Measurements from ENCODE around the gene HCFC1. TPM values are rescaled to one million over a fixed set of nuclear protein-coding genes. Genes with fewer than 3 reads are reported as not detected.

HCFC1 gene
- total RNA-seq, 1 donor from 2014 or later: 61.2 TPM

- Histone ChIP-seq H3K79me2 (ENCODE audit: insufficient read depth, low read length) (no peaks in the 10 kb centered on the region), H3K36me3 (ENCODE audit: insufficient read depth, low read length) (no peaks in the 10 kb centered on the region), H2AFZ (ENCODE audit: low read depth, low read length) (no peak overlapping the region), H3K9me3 (ENCODE audit: insufficient read depth, low read depth, low read length) (no peaks in the 10 kb centered on the region), H3K4me1 (ENCODE audit: insufficient read depth, low read length) (peaks cover 8% of the 10 kb centered on the region), H4K20me1 (ENCODE audit: insufficient read depth, low read length) (no peaks in the 10 kb centered on the region), H3K27me3 (ENCODE audit: insufficient read depth, low read length) (no peaks in the 10 kb centered on the region), H3K4me2 (ENCODE audit: low read length) (no peak overlapping the region), H3K27ac (ENCODE audit: low read depth, low read length) (no peak overlapping the region), H3K4me3 (ENCODE audit: insufficient read depth, low read depth, low read length) (no peak overlapping the region), H3K9ac (ENCODE audit: low read length) (no peak overlapping the region)
- Mint-ChIP-seq H3K27ac (ENCODE audit: unreplicated experiment) (no peak overlapping the region), H3K4me3 (ENCODE audit: unreplicated experiment) (no peak overlapping the region), H3K36me3 (ENCODE audit: low read depth, unreplicated experiment) (no peaks in the 10 kb centered on the region), H3K9me3 (ENCODE audit: unreplicated experiment) (no peaks in the 10 kb centered on the region), H3K27me3 (ENCODE audit: low read depth, unreplicated experiment) (peaks cover 2% of the 10 kb centered on the region), H3K4me1 (ENCODE audit: low read depth, unreplicated experiment) (no peaks in the 10 kb centered on the region)
- no peak for DNase-seq (ENCODE audit: low read depth)
- TF ChIP-seq EZH2 (IDR thresholded peaks at IDR 0.05; ENCODE audit: insufficient read depth, low read length): no peak
- TF ChIP-seq CTCF (IDR thresholded peaks at IDR 0.05; ENCODE audit: insufficient read depth, low read depth, low read length): no peak
- FAIRE-seq: no peak
These were observed 47.3 kb downstream of the HCFC1 start for GRCh38 chrX:153924149-153924861.

- Mint-ChIP-seq H3K4me3 (ENCODE audit: unreplicated experiment) (no peak overlapping the region), H3K4me1 (ENCODE audit: low read depth, unreplicated experiment) (no peaks in the 10 kb centered on the region), H3K27me3 (ENCODE audit: low read depth, unreplicated experiment) (peaks cover 2% of the 10 kb centered on the region), H3K27ac (ENCODE audit: unreplicated experiment) (no peak overlapping the region), H3K9me3 (ENCODE audit: unreplicated experiment) (no peaks in the 10 kb centered on the region), H3K36me3 (ENCODE audit: low read depth, unreplicated experiment) (no peaks in the 10 kb centered on the region)
- FAIRE-seq (peak; percentile 41), DNase-seq (ENCODE audit: low read depth) (peak; percentile 45)
- H3K9me3 ChIP-seq (ENCODE audit: insufficient read depth, low read depth, low read length): no peaks in the 10 kb centered on the region
- TF ChIP-seq CTCF (IDR thresholded peaks at IDR 0.05; ENCODE audit: insufficient read depth, low read depth, low read length) (peak; percentile 19), EZH2 (IDR thresholded peaks at IDR 0.05; ENCODE audit: insufficient read depth, low read length) (no peak)
- no peaks in the 10 kb centered on the region for H3K79me2 ChIP-seq (ENCODE audit: insufficient read depth, low read length)
- H3K4me3 ChIP-seq (ENCODE audit: insufficient read depth, low read depth, low read length): no peak overlapping the region
- no peak overlapping the region for H3K27ac ChIP-seq (ENCODE audit: low read depth, low read length)
- H3K4me2 ChIP-seq (ENCODE audit: low read length): no peak overlapping the region
- H3K36me3 ChIP-seq (ENCODE audit: insufficient read depth, low read length): no peaks in the 10 kb centered on the region
- H3K4me1 ChIP-seq (ENCODE audit: insufficient read depth, low read length): peaks cover 8% of the 10 kb centered on the region
- H2AFZ ChIP-seq (ENCODE audit: low read depth, low read length): no peak overlapping the region
- H3K9ac ChIP-seq (ENCODE audit: low read length): no peak overlapping the region
- H4K20me1 ChIP-seq (ENCODE audit: insufficient read depth, low read length): no peaks in the 10 kb centered on the region
- no peaks in the 10 kb centered on the region for H3K27me3 ChIP-seq (ENCODE audit: insufficient read depth, low read length)
These were observed 48.4 kb downstream of the HCFC1 start for GRCh38 chrX:153922932-153923857.
